NCI-H2227 (cell line): ENCODE results near the gene TMEM54.

Experiments
- DNase-seq: peaks from one replicate; lab custom pipeline; 2025; ENCODE audit not compliant: unreplicated experiment; lab: John Stamatoyannopoulos, UW

The TMEM54 gene

DNA sequence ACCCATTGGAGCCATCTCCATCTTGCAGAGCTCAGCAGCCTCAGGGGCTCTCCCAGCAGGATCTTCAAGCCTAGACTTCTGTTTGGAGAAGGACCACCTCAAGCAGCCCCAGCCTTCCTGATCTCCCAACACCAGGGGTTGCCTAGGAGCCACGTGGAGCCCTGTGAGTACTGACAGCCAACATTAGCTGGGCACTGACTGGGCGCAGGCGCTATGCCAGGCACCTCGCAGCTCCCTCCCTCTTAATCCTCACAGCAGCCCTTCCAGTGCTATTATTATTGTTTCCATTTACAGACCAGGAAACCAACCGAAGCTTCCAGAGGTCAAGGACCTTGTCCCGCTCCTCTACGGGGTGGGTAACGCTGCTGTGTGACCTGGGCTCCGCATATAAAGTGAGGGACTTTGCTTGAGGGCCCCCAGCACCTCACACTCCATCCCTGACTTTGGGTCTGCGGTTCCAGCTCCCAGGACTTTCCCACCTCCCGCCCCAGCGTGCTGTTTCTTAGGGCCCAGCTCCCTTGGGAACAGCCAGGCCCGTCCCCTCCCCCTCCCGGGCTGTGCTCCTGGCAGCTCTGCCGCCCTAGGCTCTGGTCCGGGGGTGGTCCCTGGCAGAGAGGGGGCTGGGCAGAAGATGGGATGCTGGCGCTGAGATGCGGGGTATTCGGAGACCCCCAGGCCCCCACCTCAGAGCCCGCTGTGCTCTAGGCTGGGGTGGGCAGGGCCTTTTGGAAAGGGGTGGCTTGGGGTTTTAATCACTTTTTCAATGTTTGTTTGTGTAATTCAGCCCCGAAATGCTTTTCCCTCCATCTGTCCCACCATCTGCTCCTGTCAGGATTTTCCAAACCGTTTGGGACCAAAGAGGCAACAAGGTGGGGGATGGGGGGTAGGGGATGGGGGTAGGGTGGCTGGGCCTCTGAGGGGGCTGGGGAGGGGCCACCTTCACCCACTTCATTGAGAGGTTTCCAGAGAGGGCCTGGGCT lies 19.0 kb downstream of the TMEM54 start:
- peak; percentile 36 for DNase-seq

DNA sequence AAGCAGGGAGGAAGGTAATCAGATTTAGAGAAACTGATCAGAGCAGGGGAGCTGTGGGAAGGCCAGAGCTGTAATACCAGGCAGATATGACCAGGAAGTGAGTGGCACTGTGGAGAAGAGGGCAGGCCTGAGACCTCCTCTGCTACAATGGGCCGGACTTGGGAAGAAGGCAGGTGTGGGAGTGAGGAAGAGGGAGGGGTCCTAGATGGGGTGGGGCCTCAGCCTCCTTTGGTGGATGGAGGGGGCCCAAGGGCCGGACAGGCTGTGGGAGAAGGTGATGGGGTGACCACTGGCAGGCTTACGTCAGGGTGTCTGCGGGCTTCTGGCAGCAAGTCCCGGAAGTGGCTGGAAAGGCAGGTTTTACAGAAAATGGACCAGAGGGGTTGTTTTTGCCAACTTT lies 19.9 kb downstream of the TMEM54 start:
- DNase-seq, result no peak

DNA sequence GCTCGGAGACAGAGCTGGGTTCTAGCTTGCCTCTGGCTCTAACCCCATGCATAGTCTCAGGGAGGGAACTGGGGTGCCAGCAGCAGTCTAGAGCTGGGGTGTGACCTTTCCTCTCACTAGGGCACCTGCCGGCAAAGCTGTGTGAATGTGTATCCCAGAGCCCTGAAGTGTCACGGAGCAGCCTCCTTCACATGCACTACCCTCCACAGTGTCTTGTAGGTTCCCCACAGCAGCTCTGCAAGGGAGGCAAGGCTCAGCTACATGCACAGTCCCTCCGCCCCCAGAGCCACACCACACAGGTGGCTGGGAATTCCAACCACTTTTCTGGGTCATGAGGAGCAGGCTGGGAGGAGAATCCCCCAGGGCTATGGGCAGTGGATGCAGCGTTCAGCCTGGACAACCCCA lies 22.6 kb downstream of the TMEM54 start:
- DNase-seq, result no peak

DNA sequence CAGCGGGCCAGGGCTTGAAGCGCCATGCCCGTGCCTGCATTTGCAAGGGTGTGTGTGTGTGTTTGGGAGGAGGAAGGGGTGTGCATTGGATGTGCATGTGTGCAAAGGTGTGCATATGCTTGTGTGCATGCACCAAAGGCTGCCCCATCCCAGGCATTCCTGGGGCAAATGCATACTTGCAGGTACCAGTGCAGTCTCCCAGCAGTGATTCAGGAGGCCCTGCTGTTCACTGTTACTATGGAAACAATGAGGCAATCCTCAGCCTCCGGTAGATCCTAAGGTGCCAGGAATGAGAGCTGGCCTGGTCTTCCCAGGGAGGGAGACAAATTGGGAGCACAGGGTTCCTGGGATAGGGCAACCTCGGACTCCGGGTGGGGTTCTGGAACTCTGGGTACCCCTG lies 23.0 kb downstream of the TMEM54 start:
- DNase-seq, result peak; percentile 37

DNA sequence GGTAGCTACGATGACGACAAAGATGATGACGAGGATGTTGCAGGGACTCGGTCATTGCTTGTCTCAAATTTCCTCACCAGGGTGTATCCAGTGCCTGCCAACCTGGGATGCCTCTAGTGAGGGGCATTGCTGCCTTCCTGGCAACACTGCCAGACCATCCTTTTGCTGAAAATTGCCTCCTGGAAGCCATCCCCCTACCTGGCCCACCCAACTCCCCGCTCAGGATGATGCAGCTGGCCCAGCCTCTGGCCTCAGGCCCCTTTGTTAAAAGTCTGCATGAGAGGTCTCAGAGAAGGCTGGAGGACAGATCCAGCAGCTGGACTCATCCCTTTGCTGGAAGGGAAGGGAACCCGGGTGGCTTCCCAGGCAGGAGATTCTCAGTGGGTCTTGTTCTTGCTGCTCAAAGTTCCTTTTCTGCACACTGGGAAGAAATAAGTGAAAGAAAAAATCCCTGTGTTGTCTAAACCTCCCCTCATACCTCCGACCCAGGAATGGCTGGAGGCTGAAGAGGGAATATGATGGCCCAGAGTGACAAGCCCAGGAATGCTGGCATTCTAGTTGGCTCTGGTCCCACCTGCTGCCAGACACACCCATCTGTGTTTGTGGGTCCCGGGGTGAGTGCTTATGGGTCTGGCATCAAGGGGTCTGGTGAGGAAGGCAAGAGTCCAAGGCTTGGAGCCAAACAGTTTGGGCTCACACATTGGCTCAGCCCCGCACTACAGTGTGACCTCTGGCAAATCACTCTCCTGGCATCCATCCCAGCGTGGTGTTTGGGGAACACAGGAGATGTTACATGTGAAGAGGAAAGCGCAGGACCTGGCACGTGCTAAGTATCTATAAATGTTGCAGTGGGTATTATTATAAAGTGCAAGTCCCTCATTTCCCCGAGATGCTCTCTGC lies 23.7 kb downstream of the TMEM54 start:
- DNase-seq, result peak; percentile 19

DNA sequence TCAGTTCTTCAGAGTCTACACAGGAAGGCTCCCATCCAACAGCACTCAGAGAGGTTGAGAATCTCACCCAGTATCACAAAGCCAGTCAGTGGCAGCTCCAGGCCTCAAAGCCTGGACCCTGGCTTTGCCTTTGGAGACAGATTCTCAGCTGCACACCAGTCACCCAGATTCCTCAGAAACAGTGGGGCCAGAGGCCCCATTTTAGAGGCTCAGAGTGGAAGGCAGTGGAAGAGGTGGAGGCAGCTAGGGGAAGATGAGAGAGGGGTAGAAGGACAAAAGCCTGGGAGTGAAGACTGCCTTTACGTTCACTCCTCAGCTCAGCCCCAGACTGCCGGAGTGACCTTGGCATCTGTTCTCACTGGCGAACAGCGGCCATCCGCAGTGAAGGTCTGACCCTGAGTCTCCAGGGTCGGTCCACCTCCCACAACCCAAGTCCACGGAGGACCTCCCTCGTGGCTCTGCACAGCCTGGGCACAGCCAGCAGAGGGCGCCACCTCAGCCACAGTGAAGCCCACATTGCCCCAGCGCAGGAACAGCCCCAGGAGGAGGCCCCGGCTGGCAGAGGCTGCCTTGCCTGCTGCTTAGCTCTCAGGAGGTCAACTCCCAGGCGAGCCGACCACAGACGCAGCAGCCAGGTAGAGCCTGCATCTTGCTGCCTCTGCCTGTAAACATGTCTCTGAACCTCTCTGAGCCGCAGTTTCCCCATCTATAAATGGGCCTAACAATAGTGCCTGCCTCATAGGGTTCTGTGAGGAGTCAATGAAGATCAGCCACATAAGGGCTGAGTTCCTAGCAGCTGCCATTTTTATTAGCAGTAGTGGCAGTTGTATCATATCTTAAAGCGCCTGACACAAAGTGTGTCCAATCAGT lies 24.6 kb downstream of the TMEM54 start:
- DNase-seq, result peak; percentile 53

DNA sequence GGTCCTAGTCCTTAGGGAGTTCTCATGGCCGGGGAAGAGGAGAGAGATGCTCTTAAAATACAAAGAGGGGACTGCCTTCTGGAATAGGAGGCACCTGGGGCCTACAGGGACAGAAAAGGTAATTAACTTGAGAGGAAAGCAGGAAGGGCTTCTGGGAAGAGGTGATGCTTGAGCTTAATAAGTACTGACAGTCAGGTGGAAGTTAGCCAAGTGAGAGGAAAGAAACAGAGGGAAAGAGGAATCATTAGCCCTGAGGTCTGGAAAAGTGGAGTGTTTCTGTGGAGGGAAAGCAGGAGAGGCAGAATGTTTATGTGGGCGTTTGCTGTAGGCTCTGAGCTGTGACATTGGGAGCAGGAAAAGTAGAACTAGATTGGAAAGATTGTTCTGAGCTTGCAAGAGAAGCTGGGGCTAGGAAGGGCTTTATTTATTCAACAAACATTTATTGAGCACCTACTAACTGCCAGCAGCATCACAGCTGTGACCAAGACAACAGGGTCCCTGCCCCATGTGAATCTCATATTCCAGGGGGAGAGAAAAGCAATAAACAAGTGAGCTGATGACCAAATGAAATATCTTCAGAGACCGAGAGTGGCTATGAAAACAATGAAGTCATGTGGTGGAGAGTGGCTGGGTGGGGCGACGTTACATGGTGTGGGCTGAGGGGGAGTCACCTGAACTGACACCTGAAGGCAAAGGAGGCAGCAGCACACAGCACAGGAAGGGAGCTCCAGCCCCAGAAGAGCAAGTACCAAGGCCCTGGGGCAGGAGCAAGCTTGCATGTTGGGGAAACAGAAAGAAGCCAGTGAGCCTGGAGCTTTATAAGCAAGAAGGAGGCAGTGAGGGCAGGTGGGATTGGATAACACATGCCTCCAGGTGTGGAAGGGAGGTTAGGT lies 26.1 kb downstream of the TMEM54 start:
- no peak for DNase-seq

DNA sequence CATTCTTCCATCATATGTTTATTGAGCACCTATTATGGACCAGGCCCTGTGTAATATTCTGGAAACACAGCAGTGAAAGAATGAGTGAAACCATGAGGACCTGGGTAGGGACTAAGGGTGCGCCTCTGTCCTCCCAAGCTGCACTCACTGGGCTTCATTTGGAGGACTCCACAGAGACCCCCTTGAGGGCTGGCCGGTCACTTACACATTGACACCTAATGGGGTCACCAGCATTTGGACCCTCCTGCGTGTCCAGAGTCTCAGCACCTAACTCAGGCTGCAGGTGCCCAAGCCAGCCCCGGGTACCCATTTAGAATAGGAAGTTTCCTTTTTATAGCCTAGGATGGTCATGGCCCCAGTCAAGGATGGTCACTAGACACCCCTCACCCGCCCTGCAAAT lies 27.7 kb downstream of the TMEM54 start:
- no peak for DNase-seq

DNA sequence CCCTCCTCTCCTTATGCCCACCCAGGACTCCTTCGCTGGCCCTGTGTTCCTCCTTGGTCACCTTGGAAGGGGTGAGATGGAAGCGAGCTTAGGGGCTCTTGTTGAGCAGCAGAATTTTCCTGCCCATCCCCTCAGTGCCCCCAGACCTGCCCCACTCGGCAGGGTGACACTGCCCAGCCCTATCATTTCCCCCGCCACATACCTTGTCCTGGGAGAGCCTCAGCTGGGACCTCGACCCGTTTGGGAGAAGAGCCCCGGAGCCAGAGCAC lies 29.1 kb downstream of the TMEM54 start:
- no peak for DNase-seq

DNA sequence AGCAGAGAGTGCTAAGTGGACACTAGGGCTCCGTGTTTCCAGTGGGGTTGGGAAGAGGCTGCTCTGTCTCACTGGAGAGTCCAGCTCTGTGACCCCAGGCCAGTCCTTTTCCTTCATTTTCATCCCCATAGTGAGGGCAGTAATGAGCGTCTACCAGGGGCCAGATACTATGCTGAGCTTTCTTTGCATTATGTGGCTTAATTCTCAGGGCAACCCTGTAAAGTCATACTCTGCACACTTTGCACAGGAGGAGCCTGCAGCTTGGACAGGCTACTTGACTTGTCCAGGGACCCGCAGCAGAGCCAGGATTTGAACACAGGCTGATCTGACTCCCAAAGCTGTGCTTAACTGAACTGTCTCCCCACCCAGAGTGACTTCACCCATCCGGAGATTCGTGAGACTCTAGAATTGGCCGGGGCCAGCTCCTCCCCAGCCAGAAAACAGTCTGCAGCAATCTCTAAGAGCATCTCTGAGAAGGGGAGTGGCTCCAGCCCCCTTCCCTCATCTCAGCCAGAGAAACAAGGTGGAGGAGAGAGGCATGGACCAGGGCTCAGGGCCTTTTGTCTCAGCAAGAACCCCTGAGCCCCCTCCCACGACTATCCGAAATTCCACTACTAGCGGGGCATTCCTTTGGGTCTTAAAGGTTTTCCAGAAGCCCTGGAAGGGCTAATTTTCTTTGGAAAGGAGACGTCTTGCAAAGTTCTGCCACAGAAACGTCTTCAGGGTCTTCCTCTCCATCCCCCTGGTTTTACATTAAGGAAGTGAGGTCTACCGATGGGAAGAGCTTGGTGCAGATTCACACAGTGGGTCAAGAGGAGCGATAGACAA lies 29.6 kb downstream of the TMEM54 start:
- DNase-seq, result peak; percentile 67

DNA sequence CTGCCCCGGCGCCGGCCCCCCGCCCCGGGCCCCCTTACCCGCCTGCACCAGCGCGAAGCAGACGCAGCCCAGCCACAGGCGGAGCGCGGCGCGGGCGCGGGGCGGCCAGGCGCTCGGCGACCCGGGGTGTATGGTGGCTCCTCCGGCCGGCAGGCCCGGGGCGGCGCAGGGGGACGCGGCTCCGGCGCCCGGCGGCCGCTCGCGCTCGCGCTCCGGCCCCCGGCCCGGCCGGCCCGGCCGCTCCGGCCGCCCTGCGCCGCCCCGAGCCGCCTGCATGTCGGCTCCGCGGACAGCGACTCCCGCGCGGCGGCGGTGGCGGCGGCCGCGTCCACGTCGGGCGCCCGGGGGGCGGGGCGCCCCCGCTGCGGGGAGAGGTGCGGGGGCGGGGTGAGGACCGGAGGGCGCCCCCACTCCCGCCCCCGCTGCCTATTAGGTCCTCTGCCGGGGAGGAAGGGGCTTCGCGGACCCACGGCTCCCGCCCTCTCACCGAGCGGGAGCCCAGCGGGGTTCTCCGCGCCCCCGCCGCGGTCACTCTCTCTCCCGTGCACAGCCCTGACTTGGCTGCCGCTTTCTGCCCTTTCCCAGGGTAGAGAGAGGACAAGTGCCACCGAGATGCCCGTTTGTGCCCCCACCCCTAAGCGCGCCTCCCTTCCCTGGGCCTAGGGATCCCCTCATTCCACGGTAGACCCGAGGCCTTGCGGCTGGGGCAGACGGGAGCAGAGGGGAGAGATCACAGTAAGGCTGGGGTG lies 30.4 kb downstream of the TMEM54 start, which contains the start of gene FNDC5:
FNDC5 (minus strand) TSS at position 298 of the 749 bp plus-strand sequence.
- DNase-seq, result peak; percentile 66

DNA sequence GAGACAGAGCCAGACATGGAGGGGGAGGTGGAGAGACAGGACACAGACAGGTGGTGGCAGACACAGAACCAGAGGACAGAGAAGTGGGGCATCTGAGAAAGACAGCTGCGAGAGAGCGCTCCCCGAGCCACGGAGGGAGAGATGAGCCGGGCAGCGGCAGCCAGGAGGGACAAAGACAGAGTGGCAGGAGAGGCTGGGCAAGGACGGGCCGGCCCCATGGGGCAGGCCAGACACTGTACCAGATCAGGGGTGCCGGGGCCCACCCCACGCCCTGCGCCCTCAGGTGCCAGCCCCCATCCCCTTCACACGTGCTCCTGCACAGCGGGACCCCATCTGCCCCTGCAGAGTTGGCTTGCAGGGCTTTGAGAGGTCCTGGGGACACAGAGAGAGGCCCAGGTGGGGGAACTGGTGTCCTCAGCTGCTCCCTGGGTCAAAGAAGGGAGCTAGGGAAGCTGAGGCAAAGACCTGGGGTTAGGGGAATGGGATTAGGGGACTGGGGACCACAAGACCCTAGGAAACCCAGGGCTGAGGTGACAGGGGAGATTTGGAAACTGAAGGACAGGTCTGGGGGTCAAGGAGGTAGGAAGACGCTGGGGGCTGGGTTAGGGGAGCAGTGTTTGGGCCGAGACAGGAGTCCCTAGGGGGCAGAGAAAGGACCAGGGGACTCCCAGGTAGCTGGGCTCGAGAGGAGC lies 31.1 kb downstream of the TMEM54 start:
- DNase-seq, result no peak

DNA sequence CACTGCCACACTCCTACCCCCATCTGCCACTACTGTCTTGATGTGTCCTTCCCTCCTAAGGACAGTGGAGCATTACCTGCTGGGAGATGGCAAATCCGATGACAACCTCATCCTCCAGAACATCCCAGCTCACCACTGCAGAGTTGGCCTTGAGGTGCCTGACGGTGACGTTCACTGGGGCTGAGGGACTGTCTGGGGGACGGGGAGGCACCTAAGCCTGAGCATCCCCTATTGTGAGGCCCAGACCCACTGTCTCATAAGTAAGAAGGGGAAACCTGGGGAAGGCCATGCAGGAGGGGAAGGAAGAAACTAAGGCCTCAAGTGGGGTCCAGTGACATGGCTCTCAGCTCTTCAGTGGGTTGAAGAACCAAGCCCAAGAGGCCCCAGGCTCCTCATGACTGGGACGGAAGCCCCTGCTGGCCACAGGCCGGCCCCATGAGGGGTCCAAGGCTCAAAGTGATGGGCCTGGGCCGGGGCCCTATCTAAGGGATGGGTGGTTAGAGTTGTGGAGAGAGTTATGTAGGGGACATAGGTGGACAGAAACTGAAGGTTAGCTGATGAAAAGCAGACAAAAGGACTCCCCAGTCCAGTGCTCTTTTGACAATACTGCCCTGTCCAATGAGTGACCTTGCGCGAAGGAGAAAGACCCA lies 32.3 kb downstream of the TMEM54 start:
- DNase-seq, result no peak

DNA sequence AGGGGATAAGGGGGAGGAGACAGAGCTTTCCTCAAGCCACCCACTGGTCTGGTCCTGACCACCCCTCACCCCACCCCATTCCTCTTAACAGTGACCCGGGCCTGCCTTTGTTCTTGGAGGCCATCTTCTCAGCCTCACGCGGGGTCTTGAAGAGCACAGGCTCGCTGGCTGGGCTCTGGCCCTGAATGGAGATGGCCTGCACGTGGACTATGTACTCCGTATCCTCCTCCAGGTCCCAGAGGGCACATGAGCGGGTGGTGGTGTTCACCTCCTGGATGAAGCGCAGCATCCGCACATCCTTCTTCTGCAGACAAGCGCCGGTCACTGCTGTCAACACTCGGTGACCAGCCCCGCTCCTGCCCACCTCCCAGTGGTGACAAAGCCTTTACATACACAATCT lies 33.1 kb downstream of the TMEM54 start:
- DNase-seq, result no peak

DNA sequence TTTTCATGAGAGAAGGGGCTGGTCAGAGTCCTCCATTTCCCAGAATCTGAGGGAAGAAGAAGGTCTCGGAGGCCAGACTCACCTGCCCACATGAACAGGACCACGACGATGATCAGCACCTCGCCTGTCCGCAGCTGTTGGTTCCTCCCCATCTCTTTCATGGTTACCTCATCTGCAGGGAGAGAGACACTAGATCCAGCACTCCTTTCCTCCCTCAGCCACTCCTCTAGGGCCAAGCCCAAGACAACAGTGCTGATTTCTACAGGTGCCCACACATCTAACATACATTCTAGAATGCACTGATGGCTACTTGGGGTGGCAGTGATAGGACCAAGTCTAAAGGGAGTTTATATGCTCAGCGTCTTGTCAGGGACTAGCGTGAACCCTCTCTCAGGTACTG lies 33.5 kb downstream of the TMEM54 start:
- DNase-seq, result no peak

DNA sequence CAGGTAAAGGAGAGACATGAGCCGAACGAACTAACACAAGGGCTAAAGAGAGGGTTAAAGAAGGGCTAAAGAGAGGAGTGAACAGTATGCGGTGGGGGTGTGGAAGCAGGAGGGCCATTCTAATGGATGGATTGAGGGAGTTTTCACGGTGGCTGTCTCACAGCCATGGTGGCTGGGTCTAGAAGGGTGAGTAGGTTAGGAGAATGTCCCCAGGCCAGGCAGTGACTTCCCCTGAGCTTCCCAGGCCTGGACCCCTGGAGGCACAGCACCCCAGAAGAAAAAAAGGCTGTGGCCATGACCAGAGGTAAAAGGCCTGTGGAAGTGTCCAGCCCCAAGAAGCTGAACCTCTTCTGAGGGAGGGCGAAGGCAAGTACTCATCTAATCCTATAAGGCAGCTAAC lies 34.0 kb downstream of the TMEM54 start:
- DNase-seq, result no peak

DNA sequence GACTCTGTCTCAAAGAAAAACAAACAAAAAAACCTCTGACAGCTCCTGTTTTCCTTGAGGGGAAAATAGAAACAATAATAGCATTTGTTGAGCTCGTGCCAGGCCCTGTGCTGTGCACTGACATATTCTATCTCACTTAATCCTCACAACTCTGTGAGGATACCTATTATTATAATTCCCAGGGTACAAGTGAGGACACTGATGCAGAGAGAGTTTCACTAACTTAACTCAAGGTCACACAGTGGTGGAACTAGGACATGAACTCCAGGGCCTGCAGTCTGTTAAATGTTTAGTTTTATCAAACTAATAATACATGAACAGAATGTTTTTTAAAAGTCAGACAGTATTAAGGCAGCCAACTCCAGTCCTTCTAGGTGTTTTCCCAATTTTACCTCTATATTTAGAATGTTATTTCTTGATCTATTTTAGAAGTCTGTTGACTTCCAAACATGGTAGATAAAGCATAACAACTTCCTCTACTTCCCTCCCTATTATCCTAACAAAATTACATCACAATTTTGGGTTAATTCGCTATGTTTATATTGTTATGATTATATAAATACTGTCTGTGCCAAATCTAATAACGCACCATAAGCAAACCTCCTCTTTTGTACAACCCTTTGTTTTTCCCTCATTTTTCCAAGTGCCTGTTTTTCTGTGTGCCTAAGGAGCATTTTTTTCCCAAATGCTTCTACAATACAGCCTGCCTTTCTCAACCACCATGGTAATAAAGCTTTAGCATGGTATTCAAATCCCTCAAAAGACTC lies 35.4 kb downstream of the TMEM54 start:
- no peak for DNase-seq
